Endodermal cell (in vitro differentiated cells): Measurements from ENCODE around the gene PPP1CA. TPM values are rescaled to one million over a fixed set of nuclear protein-coding genes. Genes with fewer than 3 reads are reported as not detected.

Experiments used
- DNase-seq: peaks from one replicate; pipeline ENCODE4 v3.0.0-alpha.2; 2017
- H3K27ac ChIP-seq: 2 replicates; pipeline ENCODE4 v1.5.1; 2013; ENCODE audit warnings: mild to moderate bottlenecking, low read depth, low read length, moderate library complexity
- H3K27me3 ChIP-seq: 2 replicates; pipeline ENCODE4 v1.6.1; 2013; ENCODE audit warnings: mild to moderate bottlenecking, low read length, moderate library complexity; ENCODE audit not compliant: insufficient read depth, control insufficient read depth, poor library complexity, severe bottlenecking
- H3K36me3 ChIP-seq: 2 replicates; pipeline ENCODE4 v1.7.0; 2013; ENCODE audit warnings: mild to moderate bottlenecking, low read length, moderate library complexity; ENCODE audit not compliant: control insufficient read depth, insufficient read depth
- H3K4me1 ChIP-seq: one replicate; pipeline ENCODE4 v1.7.0; 2013; ENCODE audit warnings: low read length; ENCODE audit not compliant: control insufficient read depth, insufficient read depth
- H3K4me3 ChIP-seq: 2 replicates; pipeline ENCODE4 v1.5.1; 2013; ENCODE audit warnings: mild to moderate bottlenecking, low read length, moderate library complexity
- H3K9ac ChIP-seq: 2 replicates; pipeline ENCODE4 v1.6.1; 2013; ENCODE audit warnings: mild to moderate bottlenecking, low read length, moderate library complexity; ENCODE audit not compliant: poor library complexity, severe bottlenecking; ENCODE audit errors: extremely low read depth
- H3K9me3 ChIP-seq: 2 replicates; pipeline ENCODE4 v1.6.1; 2013; ENCODE audit warnings: mild to moderate bottlenecking, low read length, moderate library complexity; ENCODE audit not compliant: control insufficient read depth
- H3K27ac Mint-ChIP-seq: 2 replicates; pipeline ENCODE4 v1.8.0; 2020; ENCODE audit warnings: mixed read lengths
- H3K27me3 Mint-ChIP-seq: 2 replicates; pipeline ENCODE4 v1.8.0; 2021; ENCODE audit warnings: mild to moderate bottlenecking, mixed read lengths; ENCODE audit not compliant: insufficient read depth
- H3K36me3 Mint-ChIP-seq: 2 replicates; pipeline ENCODE4 v1.8.0; 2020; ENCODE audit warnings: low read depth, mixed read lengths
- H3K4me1 Mint-ChIP-seq: 2 replicates; pipeline ENCODE4 v1.8.0; 2020; ENCODE audit warnings: mixed read lengths
- H3K4me3 Mint-ChIP-seq: 2 replicates; pipeline ENCODE4 v1.8.0; 2020; ENCODE audit warnings: mild to moderate bottlenecking, moderate library complexity, mixed read lengths
- H3K9me3 Mint-ChIP-seq: 2 replicates; pipeline ENCODE4 v1.8.0; 2020; ENCODE audit warnings: mild to moderate bottlenecking, mixed read lengths
- CTCF ChIP-seq: fragments of 200-600 bp; sonication (generic); conservative IDR thresholded peaks from 2 replicates; pipeline ENCODE4 v1.5.0; 2021; ENCODE audit warnings: antibody characterized with exemption, mild to moderate bottlenecking
- WGBS, 2 experiments: methylation state at CpG; one replicate each; pipeline versions ENCODE4 v1.1.5 to v1.1.7; 2013; ENCODE audit warnings: missing lambda C conversion rate in 2 of 2, mixed read lengths in 1 of 2; ENCODE audit not compliant: insufficient coverage in 1 of 2, insufficient read length in 1 of 2; 5-methylcytosine and 5-hydroxymethylcytosine counted together
- total RNA-seq, 2 donors: library from RNA; stranded (reverse); fragmentation: NEBNext Ultra II Directional in 1 of 2; extraction: Animal tissue kit (Norgen Biotek cat#: 25700) in 1 of 2; gene quantifications; 2 replicates in 1 of 2; 3 replicates in 1 of 2; pipeline ENCODE4 v1.2.1, GENCODE V29; 2021

PPP1CA gene
- total RNA-seq, 2 donors from 2014 or later = 182 to 212 TPM

- Mint-ChIP-seq H3K27ac (no peak overlapping the region), H3K27me3 (peaks cover 60% of the 10 kb centered on the region), H3K36me3 (no peaks in the 10 kb centered on the region), H3K4me1 (peaks cover 44% of the 10 kb centered on the region), H3K9me3 (no peaks in the 10 kb centered on the region), H3K4me3 (peak overlapping the region; percentile 76)
- Histone ChIP-seq H3K9ac (peak overlapping the region; percentile 11), H3K4me3 (peak overlapping the region; percentile 81), H3K36me3 (no peaks in the 10 kb centered on the region), H3K27ac (no peak overlapping the region), H3K9me3 (no peaks in the 10 kb centered on the region), H3K27me3 (no peaks in the 10 kb centered on the region), H3K4me1 (peaks cover 30% of the 10 kb centered on the region)
- no peak for TF ChIP-seq CTCF
- DNase-seq = peak; percentile 79
- 0 to 1% methylated on average over 15 to 78 of the region's 78 CpGs for WGBS, 2 experiments
Observed at GRCh38 chr11:67372321-67372992, 29.2 kb downstream of the PPP1CA start.

DNA sequence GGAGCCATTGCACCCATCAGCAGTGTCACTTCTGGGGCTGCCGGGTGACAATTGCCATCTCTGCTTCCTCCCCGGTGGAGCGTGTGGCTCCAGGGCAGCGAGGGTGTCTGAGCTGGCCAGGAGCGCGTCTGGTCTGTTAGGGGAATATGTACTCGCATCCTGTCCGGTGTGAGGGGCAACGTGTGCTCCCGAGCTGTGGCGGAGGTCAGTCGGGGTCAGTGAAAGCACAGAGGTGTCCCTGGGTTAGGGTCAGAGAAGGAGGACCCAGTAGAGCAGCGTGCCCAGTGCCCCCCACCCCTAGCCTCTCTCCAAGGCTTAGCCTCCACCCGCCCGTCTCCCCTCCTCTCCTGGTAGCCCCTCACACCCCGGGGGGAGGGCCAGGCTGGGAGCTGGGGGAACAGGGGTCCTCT lies 29.7 kb downstream of the PPP1CA start:
- no peaks in the 10 kb centered on the region for H3K9me3 ChIP-seq
- H3K4me3 ChIP-seq = peak overlapping the region; percentile 77
- H3K9ac ChIP-seq = peak overlapping the region; percentile 11
- Mint-ChIP-seq H3K27ac (peak overlapping the region; percentile 58), H3K9me3 (no peaks in the 10 kb centered on the region), H3K4me3 (peak overlapping the region; percentile 76), H3K36me3 (no peaks in the 10 kb centered on the region), H3K4me1 (peaks cover 42% of the 10 kb centered on the region), H3K27me3 (peaks cover 55% of the 10 kb centered on the region)
- H3K27me3 ChIP-seq = no peaks in the 10 kb centered on the region
- H3K4me1 ChIP-seq = peaks cover 30% of the 10 kb centered on the region
- no peak overlapping the region for H3K27ac ChIP-seq
- H3K36me3 ChIP-seq = no peaks in the 10 kb centered on the region
- 33% methylated on average over 3 to 13 of the region's 16 CpGs for WGBS, 2 experiments
- no peak for TF ChIP-seq CTCF
- DNase-seq = peak; percentile 76

- Mint-ChIP-seq H3K27ac (peak overlapping the region; percentile 58), H3K4me1 (peaks cover 38% of the 10 kb centered on the region), H3K27me3 (peaks cover 49% of the 10 kb centered on the region), H3K36me3 (no peaks in the 10 kb centered on the region), H3K4me3 (peak overlapping the region; percentile 76), H3K9me3 (no peaks in the 10 kb centered on the region)
- Histone ChIP-seq H3K27ac (no peak overlapping the region), H3K27me3 (no peaks in the 10 kb centered on the region), H3K4me3 (peak overlapping the region; percentile 77), H3K9me3 (no peaks in the 10 kb centered on the region), H3K4me1 (peaks cover 24% of the 10 kb centered on the region), H3K9ac (no peak overlapping the region), H3K36me3 (no peaks in the 10 kb centered on the region)
- peak; percentile 75 for TF ChIP-seq CTCF
- DNase-seq = peak; percentile 85
- WGBS, 2 experiments = 63 to 89% methylated on average over 3 to 8 of the region's 8 CpGs
Observed at GRCh38 chr11:67371189-67371910, 30.3 kb downstream of the PPP1CA start.
